Tibial artery (tissue), 4 donors: ENCODE data around the gene MUC2.
A peak's percentile ranks its signal among the peaks of the same experiment; 100 is the strongest.

ENCODE experiments used
- DNase-seq, 2 donors: peaks; one replicate each; pipeline ENCODE4 v3.0.0-alpha.2; 2019
- H3K27ac ChIP-seq, 2 donors: fragments of 200-600 bp; sonication (generic) in 1 of 2; 1 replicate in 1 of 2; 2 replicates in 1 of 2; pipeline ENCODE4 v1.5.1; 2018 to 2019; ENCODE audit warnings: mild to moderate bottlenecking in 1 of 2
- H3K27me3 ChIP-seq, 2 donors: fragments of 200-600 bp; sonication (generic) in 1 of 2; one replicate each; pipeline versions ENCODE4 v1.5.1 to v1.6.0; 2016 to 2019
- H3K36me3 ChIP-seq, 3 donors: fragments of 200-600 bp; sonication (generic) in 2 of 3; one replicate each; pipeline ENCODE4 v1.5.1; 2016 to 2019; ENCODE audit warnings: mild to moderate bottlenecking in 2 of 3
- H3K4me1 ChIP-seq, 4 donors: fragments of 200-600 bp; sonication (generic) in 2 of 4; 1 replicate in 3 of 4; 2 replicates in 1 of 4; pipeline ENCODE4 v1.5.1; 2016 to 2019
- H3K4me3 ChIP-seq, 2 donors: fragments of 200-600 bp; sonication (generic) in 1 of 2; 1 replicate in 1 of 2; 2 replicates in 1 of 2; pipeline ENCODE4 v1.5.1; 2018 to 2019; ENCODE audit warnings: mild to moderate bottlenecking in 2 of 2
- H3K9me3 ChIP-seq, 3 donors: fragments of 200-600 bp; sonication (generic) in 1 of 3; one replicate each; pipeline ENCODE4 v1.5.1; 2016 to 2019
- CTCF ChIP-seq, 2 experiments: fragments of 200-600 bp in 1 of 2; fragments of 450-650 bp in 1 of 2; IDR thresholded peaks; one replicate each; pipeline ENCODE4 v1.5.1; 2017 to 2019; ENCODE audit warnings: antibody characterized with exemption in 2 of 2, mild to moderate bottlenecking in 1 of 2, moderate library complexity in 1 of 2
- intact Hi-C: fragments of 100-400 bp; cut with DNase I; formaldehyde crosslinking; loops from one replicate; pipeline ENCODE4 v1.15.0; 2023; ENCODE audit warnings: low total_unique reads

Gene MUC2

GRCh38 chr11:1049911-1050580 is 24.6 kb upstream of the MUC2 start:
- H3K36me3 ChIP-seq = no peaks in the 10 kb centered on the region
- peak in 1 of 2 donors; percentile 58 for DNase-seq
- H3K9me3 ChIP-seq = no peaks in the 10 kb centered on the region
- peaks cover 0 to 8% (median 0%) of the 10 kb centered on the region in 4 donors for H3K4me1 ChIP-seq
- no peak overlapping the region for H3K27ac ChIP-seq
- no peak overlapping the region for H3K4me3 ChIP-seq
- peaks cover 0 to 77% of the 10 kb centered on the region in 2 donors for H3K27me3 ChIP-seq
- TF ChIP-seq CTCF (IDR thresholded peaks at IDR 0.05) = no peak
- intact Hi-C loops = no loop called here

GRCh38 chr11:1050581-1051355 is 23.9 kb upstream of the MUC2 start:
- Histone ChIP-seq H3K36me3 (no peaks in the 10 kb centered on the region), H3K4me3 (no peak overlapping the region), H3K27me3 (peaks cover 0 to 84% of the 10 kb centered on the region in 2 donors), H3K4me1 (peaks cover 0 to 8% (median 0%) of the 10 kb centered on the region in 4 donors), H3K9me3 (no peaks in the 10 kb centered on the region), H3K27ac (no peak overlapping the region)
- DNase-seq = peak in 1 of 2 donors; percentile 72
- TF ChIP-seq CTCF (IDR thresholded peaks at IDR 0.05) = peak; percentile 76 to 82
- intact Hi-C loops = no loop called here

GRCh38 chr11:1051356-1052132 is 23.1 kb upstream of the MUC2 start:
- H3K4me1 ChIP-seq = peaks cover 0 to 8% (median 0%) of the 10 kb centered on the region in 4 donors
- no peak for TF ChIP-seq CTCF (IDR thresholded peaks at IDR 0.05)
- intact Hi-C loops = no loop called here
- peak in 1 of 2 donors; percentile 55 for DNase-seq
- no peaks in the 10 kb centered on the region for H3K36me3 ChIP-seq
- no peak overlapping the region for H3K27ac ChIP-seq
- H3K4me3 ChIP-seq = no peak overlapping the region
- H3K9me3 ChIP-seq = no peaks in the 10 kb centered on the region
- H3K27me3 ChIP-seq = peaks cover 0 to 92% of the 10 kb centered on the region in 2 donors

GRCh38 chr11:1052133-1053011 is 22.3 kb upstream of the MUC2 start:
- Histone ChIP-seq H3K36me3 (no peaks in the 10 kb centered on the region), H3K27me3 (peaks cover 0 to 98% of the 10 kb centered on the region in 2 donors)
- intact Hi-C loops = no loop called here

More at GRCh38 chr11:1052133-1053011, 22.3 kb upstream of the MUC2 start:
- TF ChIP-seq CTCF (IDR thresholded peaks at IDR 0.05) = no peak
- Histone ChIP-seq H3K27ac (no peak overlapping the region), H3K4me3 (no peak overlapping the region), H3K4me1 (peaks cover 0 to 8% (median 0%) of the 10 kb centered on the region in 4 donors), H3K9me3 (no peaks in the 10 kb centered on the region)
- DNase-seq = peak in 1 of 2 donors; percentile 61
